NCI-H510A treated with DMSO at 0.1 percent for 48 hours (cell line): ENCODE measurements around the gene ZNF281.
"Not testable (repeated sequence)": the region's sequence is repeated elsewhere in the genome, so short reads cannot be mapped to it uniquely, and the experiment has no call there.

Experiments
- DNase-seq: peaks from one replicate; lab custom pipeline; 2025; lab: John Stamatoyannopoulos, UW

ZNF281 gene

DNA sequence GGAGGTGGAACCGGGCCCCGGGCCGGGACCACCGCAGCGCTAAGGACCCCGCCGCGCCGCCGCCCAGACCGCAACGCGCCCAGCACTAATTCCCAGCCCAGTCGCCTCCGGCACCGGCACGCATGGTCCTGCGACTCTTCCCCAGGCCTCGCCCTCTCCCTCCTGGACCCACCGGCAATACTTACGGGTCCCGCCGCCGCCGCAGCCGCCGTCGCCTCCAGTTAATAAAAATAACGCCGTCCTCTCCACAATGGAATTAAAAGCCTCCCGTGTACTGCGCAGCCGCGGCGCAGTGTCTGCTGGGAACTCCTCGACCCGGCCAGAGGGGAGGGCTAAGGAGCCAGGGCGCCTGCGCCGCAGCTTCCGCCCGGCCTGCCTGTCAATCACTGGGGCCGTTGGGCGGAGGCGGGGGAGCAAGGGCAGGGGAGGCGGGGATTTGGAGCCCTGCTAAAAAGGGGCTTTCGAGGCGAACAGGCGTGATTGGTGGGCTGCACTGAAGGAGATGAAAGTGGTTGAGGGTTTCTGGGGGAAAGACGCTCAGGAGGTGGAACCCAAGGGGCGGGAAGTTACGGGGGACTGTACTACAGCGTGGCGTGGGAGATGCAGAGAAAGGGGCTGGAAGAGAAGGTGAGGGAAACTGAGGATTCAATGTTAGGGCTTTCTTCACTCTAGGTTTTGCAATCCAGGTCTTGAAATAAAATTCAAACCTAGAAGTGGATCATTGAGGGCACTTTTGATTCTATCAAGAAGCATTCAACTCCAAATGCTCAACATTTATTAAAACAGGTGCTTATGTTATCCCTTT, at the start of gene ZNF281:
Gene ZNF281 (minus strand): TSS at position 276 of the 805 bp plus-strand sequence. CDS start 331 bp downstream, outside the sequence.
- DNase-seq = peak; percentile 92

DNA sequence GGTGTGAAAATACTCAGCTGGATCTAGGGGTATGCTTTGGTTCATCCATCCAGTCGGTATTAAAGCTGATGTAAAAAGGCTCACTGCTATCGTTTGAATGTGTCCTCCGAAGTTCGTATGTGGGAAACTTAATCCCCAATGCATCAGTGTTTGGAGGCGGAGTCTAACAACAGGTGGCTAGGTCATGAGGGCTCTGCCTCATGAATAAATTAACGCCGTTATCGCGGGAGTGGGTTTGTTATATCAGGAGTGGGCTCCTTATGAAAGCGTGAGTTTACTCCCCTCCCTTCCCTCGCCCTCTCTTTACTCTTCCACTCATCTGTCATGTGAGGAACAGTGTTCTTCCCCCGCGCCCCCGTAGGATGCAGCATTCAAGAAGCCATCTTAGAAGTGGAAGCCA, 48.9 kb upstream of the ZNF281 start:
- no peak for DNase-seq

GRCh38 chr1:200457810-200458209, 48.0 kb upstream of the ZNF281 start:
- DNase-seq = no peak

DNA sequence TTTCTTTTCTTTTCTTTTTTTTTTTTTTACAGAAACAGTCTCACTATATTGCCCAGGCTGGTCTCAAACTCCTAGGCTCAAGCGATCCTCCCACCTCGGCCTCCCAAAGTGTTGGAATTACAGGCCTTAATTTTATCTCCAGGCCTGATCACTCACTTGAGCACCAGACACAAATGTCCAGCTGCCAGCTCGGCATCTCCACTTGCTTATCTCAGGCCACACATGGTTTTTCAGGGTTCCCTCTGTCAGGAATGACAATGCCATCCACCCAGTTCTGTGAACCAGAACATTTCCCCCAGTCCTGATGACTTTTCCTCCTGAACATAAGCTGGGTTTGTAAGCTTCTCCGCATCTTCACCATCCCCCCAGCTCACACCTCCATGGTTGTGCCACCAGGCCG, 44.6 kb upstream of the ZNF281 start:
- DNase-seq = no peak

- no peak for DNase-seq
These were observed 43.7 kb upstream of the ZNF281 start for GRCh38 chr1:200453553-200453905.

DNA sequence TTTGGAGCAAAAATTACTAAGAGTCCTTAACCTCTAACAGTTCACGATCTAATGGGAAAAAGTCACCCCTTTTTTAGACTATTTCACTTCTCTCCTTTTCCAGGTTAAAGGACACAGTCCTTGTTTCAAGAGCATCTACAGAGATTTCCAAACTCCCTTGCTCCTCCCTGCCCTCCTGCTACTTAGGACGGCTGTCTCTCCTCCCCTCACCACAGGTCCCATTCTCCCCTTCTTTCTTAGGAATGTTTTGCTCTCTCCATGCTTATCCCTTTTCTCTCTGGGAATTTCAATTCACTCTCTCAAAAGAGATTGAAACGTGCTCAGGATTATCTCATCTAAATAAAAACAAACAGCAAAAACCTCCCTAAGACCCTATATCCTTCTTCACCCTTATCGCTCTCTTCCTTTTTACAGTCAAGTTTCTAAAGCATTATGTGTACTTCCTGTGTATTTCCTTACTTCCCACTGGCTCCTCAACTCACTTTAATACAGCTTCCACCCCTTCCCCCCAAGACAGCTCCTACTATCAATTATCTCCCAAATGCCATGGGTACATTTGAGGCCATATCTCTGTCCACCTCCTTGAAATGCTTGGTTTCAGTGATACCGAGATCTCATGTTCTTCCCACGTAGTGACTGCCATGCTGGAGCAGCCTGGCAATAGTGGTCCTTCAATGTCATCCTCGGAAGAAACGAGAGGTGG, 43.2 kb upstream of the ZNF281 start:
- no peak for DNase-seq

DNA sequence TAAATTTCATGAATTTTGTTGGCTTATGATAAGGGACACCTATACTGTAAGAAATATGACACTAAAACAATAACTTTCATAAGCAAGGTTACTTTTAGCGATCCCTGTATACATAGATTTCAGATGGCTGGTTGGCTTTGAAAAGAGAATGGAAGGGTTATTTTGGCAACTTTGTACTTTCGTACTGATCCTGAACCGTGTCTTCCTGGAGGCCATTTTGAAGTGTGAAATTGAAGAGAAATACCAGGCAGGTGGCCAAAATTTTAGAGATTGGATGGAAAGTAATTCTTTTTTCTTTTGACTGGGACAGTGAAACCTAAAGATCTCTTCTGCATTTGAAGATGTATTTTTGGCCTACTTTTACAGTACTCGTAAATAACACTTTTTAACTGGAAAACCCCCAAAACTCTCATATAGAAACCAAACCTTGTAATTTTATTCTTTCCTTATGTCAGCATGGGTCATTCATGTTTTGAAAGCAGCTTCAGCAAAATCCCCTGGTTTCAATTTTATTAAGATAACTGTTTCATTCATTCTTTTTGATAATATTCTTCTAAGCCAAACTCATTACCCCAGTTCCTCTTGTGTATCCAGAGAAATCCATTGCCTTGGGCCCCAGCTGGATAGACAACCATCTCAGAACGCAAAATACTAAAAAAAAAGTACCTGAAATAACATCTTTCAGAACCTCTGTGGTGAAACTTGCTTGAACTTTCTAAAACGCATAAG, 38.4 kb upstream of the ZNF281 start:
- no peak for DNase-seq

DNA sequence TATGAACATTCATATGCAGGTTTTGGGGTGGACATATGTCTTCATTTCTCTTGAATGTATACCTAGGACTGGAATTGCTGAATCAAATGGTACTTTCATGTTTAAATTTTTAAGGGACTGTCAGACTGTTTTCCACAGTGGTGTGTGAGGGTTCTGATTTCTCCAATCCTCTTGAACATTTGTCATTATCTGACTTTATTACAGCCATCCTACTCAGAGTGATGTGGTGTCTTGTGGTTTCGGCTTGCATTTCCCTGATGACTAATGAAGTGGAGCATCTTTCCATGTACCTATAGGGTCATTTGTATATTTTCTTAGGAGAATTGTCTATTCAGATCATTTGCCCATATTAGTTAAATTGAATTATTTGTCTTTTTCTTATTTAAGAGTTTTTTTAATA, 35.4 kb upstream of the ZNF281 start:
- DNase-seq = no peak

- no peak for DNase-seq
These were observed 34.6 kb upstream of the ZNF281 start for GRCh38 chr1:200444478-200444877.

DNA sequence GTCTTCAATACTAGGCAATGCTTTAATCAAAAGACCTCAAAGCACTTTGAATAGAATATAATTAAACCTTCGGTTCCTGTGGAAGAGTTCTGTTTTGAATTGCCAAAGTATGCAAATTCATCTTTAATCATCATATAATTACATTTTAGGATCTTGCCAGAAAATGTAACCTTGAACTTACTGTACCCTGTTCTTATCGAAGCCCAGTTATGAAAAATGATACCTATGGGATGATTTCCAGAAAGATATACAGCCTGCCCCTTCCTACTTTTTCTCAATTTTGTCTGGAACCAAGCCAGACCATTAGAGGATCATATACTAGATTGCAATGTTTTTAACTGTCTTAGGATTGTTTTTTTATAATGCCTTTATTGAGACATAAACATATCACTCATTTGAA, 34.0 kb upstream of the ZNF281 start:
- no peak for DNase-seq

- no peak for DNase-seq
These were observed 32.8 kb upstream of the ZNF281 start for GRCh38 chr1:200442537-200443156.

- no peak for DNase-seq
These were observed 32.2 kb upstream of the ZNF281 start for GRCh38 chr1:200442023-200442422.

GRCh38 chr1:200438911-200439310, 29.1 kb upstream of the ZNF281 start:
- no peak for DNase-seq

- not testable (repeated sequence) for DNase-seq
These were observed 28.6 kb upstream of the ZNF281 start for GRCh38 chr1:200438413-200438812.

GRCh38 chr1:200437556-200438203, 27.8 kb upstream of the ZNF281 start:
- DNase-seq = no peak

GRCh38 chr1:200437088-200437487, 27.3 kb upstream of the ZNF281 start:
- no peak for DNase-seq

DNA sequence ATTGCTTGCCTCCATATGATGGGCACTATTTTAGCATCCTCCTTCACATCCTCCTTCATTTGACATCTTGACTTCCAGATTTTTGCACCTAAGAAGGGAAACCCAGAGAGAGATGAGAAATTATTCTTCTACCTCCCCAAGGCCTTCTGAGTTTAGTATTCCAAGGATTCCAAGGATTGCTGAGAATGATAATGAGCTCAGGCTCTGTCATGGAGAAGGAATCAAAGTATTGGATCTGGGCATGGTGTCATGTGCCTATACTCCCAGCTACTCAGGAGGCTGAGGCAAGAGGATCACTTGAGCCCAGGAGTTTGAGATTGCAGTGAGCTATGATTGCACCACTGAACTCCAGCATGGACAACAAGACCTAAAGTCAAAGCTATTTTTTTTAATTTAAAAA, 26.6 kb upstream of the ZNF281 start:
- no peak for DNase-seq

DNA sequence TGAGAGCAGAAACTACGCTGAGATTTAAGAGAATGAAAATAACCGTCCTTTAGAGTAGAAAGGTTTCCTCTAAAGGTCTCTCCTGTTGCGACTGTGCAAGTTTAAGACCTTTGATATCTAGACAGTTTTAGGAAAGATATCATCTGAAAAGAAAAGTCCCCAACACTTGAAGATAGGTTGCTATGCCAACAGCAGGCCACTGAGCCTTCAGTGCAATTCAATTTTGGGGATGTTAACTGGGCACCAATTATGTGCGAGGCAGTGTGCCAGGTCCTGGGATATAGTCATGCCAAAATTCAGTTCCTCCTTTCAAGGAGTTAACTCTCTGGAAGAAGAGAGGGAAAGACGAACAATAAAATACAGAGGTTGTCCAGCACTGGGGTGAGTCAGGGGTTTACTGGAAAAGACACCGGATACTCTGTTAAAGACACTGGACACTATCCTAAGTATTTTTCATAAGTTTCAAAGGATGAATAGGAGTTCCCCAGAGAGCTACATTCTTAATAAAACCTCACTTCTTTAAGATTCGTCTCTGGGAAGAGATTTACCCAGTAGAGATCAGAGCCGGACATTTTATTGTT, 25.5 kb upstream of the ZNF281 start:
- no peak for DNase-seq

DNA sequence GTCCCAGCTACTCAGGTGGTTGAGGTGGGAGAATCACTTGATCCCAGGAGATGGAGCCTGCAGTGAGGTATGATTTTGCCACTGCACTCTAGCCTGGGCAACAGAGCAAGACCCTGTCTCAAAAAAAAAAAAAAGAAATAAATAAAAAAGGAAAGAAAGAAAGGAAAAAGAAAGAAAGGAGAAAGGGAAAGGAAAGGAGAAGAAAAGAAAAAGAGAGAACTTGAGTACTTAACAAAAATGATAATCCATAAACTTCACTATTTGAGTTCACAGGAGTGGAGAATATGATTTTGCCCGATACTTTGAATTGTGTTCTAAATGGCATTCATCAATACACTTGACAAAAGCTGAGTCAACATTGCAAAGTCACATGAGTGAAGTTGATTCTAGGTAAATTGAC, 23.8 kb upstream of the ZNF281 start:
- DNase-seq = no peak

GRCh38 chr1:200432586-200432985, 22.8 kb upstream of the ZNF281 start:
- no peak for DNase-seq

DNA sequence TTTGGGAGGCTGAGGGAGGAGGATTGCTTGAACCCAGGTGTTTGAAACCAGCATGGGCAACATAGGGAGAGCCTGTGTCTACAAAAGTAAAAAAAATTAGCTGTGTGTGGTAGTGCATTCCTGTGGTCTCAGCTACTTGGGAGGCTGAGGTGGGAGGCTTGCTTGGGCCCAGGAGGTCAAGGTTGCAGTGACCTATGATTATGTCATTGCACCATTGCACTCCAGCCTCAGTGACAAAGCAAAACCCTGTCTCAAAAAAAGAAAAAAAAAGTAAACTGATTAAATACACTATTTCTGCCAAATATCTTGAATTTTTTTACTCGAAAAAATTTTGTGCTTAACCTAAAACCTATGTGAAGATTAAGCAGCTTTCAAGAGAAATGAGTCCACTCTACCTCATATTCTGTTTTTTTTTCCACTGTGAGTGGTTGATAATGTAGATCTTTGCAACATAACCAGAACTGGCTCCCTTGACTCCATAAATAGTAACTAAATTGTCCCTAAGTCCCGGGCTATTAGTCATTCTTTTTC, 19.4 kb upstream of the ZNF281 start:
- no peak for DNase-seq
